Activated CD4-positive, alpha-beta T cell treated with anti-CD3 and anti-CD28 coated beads for 24 hours (primary cell): ENCODE results near the gene SREBF1.

ENCODE experiments used
- DNase-seq, 2 donors: peaks; one replicate each; pipeline ENCODE4 v3.0.0-alpha.2; 2020; ENCODE audit warnings: low read depth in 2 of 2

Gene SREBF1

DNA sequence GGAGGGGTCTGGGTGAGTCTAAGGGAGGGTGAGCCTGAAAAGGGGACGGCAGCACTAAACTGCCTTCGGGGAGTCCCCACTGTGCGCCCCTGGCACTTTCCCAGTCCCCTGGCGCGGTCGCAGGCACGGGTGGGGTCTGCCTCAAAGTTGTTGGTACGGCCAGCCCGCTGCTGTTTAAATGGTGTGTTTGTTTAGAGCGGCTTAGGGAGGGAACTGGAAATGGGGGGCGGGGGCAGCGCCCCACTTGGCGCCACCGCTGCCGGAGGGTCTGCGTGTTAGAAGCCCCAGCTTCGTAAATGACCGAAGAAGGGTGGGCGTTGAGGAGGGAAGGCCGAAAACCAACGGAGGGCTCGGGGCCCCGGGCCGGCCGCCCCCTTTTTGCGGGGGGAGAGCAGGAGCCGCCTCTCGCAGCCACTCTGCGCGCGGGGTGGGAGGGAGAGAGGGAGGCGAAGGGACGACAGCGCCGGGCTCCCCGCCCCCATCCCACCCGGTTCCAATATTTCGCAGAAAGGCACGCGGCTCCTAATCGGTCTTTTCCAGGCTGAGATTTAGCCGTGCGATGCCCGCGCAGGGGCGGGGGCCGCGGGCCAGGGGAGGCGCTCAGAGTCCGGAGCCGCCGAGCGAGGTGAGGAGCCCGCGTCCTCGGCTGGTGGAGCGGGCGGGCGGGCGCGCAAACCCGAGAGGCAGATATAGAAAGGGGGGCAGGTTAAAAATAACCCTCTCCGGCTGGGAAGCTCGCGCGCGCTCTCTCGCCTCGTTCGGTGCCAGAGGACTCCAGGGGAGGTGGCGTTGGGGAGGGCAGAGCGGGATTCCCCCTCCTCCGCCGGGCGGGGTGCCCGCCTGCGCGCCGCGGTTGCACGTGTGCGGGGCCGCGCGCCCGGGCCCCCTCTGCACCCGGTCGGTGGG lies 54.9 kb downstream of the SREBF1 start:
- no peak for DNase-seq

DNA sequence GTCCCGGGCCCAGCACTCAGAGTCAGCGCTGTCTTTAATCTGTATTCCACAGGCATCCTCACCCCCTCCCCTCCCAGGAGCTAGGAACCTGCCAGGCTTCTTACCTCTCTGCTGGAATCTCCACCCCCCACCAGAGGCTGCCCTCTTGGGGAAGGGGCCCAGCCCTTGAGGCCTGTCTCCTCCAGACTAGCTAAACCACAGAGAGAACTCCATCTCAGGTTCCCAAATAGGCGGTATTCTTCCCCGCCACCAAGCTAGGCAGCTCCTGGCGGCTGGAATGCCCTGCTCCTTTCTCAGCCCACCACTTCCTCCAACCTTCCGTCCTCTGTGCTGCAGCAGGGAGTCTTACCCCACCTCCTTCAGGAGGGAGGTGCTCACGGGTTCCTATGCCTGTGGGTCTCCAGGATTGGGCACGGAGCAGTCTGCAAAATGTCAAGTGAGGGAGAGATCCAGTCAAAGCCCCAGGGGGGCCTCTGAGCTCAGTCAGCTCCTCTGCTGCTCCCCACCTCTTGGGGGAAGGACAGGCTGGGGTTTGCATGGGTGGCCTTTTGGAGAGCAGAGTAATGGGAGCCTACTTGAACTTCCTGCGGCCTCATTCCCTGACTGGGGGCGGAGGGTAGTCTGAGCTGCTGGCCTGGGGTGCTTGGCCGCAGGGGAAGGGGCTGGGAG lies 55.7 kb downstream of the SREBF1 start:
- DNase-seq = no peak

DNA sequence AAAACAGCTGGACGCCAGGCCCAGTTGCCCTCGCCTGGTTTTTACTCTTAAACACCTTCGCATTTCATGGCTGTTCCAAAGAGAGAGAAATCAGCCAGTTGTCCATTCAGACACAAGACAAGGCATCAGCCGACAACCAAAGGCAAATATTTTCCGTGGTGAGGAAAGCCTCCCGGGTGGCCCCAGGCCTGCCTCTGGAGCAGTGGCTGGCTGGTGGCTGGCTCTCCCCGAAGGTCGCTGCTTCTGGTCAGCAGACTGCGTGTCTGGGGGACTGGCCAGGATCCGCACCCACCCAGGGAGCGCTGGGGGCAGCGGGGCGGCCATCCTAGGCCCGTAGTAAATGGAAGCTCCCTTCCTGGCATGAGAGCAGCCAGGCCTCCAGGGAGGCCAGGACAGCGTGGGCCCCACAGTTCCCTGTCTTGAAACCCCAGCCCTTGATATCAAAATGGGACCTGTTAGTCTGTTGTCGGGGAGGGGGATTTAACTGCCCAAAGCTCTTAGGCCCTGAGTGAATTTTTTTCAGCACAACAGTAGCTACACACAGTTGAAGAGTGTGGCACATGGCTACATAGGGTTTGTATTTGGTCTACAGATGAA lies 57.7 kb downstream of the SREBF1 start:
- no peak for DNase-seq

DNA sequence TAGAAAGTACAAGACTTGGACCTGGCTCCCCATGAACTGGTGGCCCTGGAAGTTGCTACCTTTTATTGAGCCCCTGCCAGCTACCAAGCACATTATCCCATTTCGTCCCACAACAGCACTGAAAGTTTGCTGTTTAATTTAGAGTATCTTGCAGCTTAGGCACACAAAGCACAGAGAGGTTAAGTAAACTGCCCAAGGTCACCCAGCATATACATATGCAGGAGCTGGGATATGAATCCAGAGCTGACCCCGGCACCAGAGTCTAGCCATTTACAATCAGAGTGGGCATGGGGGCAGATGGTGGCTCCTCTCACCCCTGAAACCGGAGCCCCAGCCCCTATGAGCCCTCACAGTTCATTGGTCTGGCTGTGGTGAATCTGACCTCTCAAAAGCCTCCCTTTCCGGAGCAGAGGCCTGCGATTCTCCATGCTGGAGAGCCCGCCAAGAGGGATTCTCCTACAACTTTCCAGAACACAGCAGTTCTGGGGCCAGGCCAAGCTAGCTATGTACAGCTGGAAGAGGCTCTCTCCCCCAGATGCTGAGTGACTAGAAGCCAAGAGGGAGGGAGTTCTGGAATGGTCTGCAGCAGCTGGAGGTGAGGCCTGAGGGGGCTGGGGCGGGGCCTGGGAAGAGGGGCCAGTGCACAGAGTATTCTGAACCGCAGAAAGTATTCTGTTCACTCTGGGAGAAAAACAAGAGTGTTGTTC lies 58.3 kb downstream of the SREBF1 start:
- DNase-seq = no peak

DNA sequence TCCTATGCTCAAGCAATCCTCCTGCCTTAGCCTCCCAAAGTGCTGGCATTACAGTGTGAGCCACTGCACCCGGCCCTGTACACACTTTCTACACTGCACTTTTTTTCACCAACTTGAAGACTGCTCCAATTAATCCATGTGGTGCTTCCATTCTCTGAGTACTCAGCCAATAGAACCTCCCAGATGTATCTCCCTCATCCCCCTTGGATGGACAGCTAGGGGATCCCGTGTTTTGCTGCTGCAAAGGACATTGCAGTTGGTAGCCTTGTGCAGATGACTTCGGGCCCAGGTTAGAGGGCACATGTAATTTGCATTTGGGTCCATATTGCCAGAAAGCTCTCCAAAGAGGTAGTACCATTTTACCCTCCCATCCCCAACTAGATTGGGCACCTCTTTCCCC lies 59.9 kb downstream of the SREBF1 start:
- no peak for DNase-seq

DNA sequence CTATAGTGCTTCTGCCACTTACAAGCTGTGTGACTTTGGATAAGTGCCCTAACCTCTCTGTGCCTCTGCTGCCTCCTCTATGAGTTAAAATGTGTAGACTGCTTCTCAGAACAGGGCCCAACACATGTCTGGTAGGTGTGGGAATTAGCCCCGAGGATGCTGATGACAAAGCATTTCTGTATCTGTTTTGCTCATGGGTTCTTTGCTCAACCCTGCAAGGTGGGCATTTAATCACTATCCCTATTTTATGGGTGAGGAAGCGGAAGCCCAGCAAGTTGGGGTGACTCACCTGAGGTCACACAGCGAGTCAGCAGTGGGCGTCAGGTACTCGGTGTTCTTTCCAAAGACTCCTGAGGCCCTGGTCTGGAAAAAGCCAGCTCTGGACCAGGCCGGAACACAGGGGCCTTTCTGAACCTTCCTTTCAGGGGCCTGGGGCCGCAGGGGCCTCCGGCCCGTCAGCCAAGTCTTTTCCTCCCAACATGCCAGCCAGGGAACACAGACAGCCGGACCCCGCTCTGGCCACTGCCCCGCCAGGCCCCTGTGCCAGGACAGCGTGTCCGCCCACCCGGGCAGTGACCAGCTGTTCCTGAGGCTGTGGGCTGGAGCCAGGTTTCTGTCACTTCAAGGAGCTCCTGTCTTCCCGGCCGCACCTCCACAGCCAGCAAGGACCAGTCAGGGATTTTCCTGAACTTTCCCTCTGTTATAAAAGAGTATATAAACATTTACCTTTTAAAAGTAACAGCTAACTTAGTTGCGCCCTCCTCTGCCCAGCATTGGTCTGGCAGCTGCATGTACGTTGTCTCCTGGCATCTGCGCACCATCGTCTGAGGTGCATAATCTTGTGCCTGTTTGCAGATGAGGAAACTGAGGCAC lies 62.5 kb downstream of the SREBF1 start:
- no peak for DNase-seq

DNA sequence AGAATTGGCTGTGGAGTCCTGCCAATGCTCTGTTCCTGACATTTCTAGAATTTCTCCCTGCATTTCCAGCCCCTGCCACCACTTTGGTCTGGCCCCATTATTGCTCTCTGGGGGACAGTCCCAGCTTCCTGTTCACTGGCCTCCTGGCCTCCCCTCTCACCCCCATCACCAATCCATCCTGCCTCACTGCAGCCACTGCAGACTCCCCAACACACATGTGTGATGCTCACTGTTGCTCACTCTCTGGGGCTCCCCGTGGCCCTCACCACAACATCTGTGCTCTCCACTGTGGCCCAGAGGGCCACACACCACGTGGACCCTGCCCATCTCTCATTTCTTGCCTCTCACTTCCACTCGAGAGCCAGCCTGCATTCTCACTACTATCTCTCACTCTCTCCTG lies 64.6 kb downstream of the SREBF1 start:
- no peak for DNase-seq

DNA sequence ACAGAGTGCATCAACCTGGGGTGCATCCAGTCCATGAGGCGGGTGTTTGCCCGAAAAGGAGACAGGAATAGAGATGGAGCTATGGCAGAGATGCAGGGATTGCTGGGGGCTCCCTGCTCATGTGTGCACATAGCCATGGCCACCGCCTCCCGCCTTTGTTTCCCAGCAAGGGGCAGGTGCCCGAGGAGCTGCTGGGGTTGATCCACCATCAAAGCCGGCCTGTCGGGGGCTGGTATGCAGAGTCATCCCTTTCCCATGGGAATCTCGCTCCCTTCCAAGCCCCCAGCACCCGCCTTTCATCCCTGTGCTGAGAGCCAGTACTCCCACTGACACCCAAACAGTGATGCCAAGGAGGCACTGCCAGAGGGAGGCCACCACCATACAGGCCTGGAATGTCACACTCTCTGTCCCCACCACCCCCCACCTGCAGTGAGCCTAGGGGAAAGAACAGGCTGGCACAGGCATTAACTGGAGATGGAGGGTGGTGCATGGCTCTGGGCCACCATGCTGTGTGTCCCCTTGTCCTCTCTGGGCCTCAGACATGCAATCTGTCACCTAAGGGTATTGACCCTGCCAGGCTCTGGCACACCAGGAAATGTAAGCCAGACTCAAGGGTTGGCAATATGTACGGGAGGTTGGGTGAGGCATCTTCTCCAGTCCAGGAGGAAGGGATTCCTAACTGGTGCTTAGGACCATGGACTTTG lies 65.1 kb downstream of the SREBF1 start:
- DNase-seq = no peak

DNA sequence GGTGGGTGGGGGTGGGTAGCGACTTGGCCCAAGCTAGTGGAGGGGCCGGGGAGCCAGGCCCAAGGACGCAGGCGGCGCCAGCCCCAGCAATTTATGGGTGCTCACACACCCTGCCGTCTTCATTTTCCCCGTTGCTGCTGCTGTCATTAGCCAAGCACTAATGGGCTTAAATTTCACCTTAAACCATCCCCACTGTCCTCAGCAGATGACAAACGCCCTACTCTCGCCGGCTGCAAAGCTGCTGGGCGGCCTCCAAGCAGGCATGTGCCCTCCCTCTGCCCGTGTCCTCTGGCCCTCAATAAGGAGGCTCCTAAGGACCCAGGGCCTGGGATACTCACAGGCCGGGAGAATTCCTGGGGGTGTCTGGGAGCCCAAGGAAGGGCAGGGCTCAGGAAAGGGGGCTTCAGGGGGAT lies 66.1 kb downstream of the SREBF1 start:
- DNase-seq = no peak

DNA sequence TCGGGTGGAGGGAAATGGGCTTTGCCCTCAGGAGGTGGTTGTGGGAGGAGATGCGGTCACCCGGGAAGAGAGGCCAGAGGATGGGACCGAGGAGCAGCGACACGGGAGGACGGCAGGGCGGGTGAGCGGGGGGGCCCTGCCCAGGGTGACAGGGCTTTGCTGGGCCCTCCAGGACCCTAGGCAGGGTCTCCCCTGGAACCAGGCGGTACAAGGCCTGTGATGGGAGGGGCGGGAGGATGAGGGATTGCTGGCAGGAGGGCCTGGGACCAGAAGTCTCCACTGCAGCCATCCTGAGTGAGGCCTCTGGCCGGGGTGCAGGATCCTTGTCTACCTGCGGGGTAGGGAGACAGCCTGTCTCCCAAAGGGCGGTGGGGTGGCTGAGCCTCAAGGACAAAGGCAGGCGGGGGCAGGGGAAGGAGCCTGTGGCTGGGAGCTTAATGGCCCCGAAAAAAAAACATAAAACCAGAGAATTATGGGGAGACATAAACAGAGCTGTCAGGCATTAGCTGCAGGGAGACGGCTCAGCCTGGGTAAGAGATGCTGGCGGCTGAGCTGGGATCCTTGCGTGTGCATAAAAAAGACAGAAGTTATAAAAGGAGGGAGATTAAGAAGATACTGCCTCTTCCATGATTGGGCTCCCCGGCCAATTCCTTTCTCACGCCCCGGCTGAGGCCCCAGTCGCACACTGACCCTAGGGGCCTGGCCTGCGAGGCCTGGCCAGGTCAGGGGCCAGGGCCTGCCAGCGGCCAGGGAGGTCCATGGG lies 66.7 kb downstream of the SREBF1 start:
- DNase-seq = no peak

DNA sequence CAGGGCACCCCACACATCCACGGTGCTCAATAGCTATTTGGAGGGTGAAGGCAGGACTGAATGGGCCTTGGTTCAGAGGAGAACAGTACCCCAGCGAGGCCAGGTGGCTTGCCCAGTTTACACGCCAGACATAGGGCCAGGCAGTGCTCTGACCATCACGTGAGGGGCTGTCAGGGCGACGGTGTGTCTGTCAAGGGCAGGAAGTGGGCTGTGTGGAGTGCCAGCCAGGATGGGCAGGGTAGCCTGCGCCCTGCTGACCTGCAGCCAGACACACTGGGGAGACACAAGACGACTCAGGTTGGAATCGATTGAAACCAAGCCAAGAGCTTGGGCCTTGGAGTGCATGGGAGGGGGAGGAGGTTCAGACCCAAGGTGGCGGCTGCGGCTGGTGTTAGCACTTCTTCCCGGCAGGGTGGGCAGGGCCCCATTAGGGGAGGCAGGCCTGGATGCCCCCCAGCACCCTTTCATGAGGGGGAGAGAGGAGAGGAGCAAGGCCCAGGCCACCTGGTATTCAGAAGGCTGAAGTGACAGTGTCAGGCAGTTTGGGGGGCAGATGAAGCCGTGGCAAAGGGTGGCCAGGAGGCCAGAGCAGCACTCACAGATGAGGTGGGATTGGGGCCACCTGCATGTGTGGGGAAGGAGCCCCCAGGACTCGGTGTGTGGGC lies 68.2 kb downstream of the SREBF1 start:
- DNase-seq = no peak

DNA sequence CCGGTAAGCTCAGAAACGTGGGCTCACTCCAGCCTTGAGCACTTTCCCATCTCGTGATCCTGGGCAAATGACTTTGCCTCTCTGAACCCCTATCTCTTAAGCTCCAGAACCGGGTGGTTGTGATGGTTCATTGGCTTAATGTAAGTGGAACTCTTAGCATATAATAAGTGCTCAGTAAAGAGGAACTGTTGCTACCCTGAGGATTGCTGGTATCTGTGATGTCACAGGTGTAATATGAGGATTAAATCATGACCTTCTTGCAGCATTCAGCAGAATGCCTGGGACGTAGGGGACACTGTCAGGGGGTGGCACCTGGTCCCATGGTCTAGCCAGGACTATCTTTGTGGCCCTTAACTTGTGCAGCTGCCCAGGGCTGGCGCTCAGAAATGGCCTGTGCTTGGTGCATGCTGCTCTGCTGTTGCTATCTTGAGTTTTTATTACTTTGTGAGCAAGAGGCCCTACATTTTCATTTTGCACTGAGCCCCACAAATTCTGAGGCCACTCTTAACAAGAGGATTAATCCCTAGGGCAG lies 68.8 kb downstream of the SREBF1 start:
- no peak for DNase-seq

DNA sequence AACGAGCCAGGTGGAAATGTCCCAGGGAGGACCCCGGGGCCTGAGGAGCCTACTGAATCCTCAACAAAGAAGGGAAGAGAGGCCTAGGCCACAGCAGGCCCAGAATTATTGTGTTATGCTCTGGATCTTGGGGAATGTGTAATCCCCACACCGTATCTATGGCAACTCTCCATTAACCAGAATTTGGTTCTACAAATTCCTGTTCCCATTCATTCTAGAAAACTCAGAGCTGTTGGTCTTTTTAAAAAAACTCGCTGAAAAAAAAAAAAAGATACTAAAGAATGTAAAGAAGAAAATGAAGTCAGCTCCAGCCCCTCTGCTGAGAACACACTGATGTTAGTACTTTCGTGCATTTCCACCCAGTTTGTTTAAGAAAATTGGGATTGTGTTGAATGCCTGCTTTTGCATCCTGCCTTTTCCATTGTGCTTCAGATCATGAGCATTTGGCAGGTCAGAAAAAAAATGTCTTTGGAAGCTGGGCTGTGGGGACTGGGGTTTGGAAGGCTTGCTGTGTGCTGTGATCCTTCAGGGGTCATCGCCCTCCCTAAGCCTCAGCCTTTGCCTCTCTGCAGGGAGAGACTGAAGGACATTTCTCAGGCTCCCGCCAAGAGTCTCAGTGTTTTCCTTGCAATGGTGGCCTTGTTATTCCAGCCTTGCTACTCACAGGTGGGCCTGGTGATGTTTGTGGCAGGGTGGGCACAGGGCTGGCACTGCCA lies 69.5 kb downstream of the SREBF1 start:
- DNase-seq = no peak

DNA sequence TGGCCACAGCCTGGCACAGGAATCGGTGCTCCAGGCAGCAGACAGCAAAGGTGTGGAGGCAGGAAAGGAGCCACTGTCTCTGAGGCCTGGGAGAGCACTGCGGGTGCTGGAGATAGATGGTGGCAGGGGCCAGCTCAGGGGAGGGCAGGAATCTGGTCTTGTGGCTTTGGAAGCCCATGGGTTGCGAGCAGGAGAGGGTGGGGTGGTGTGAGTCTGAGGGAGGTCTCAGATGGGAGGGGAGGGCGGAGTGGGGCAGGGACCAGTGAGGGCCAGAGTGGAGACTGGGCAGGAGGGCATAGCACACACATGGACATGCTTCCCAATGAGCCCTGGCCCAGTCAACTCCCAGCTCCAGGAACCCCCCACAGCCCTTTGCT lies 70.1 kb downstream of the SREBF1 start:
- no peak for DNase-seq

DNA sequence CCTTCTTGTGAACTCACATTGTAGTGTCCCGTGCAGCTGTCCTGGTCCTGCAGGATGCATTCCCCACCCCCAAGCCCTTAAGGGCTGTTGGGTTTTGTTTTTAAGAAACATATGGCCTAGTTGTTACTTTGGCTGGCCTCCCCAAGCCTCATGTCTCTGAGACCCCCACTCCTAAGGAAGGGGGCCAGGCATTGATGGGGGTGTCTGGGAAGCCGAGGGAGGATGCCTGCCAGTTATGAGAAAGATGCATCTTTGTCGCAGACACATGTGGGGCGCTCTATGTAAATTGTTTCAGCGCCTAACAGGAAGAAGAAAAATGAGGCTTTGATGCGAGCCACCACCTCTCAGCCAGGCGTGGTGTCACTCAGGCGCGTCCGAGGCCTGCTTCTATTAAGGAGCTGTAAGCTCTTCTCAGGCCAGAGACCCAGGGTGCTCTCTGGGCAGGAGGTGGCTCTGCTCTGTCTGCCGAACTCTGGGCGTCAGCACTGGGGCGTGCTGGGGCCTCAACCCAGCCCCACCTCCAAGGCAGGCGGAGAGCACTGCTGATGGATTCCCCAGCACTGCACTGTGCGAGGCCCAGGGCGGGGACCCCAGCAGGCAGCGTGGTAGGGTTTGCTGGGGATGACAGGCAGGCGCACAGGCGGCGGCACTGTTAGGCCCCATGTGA lies 70.6 kb downstream of the SREBF1 start:
- DNase-seq = no peak

DNA sequence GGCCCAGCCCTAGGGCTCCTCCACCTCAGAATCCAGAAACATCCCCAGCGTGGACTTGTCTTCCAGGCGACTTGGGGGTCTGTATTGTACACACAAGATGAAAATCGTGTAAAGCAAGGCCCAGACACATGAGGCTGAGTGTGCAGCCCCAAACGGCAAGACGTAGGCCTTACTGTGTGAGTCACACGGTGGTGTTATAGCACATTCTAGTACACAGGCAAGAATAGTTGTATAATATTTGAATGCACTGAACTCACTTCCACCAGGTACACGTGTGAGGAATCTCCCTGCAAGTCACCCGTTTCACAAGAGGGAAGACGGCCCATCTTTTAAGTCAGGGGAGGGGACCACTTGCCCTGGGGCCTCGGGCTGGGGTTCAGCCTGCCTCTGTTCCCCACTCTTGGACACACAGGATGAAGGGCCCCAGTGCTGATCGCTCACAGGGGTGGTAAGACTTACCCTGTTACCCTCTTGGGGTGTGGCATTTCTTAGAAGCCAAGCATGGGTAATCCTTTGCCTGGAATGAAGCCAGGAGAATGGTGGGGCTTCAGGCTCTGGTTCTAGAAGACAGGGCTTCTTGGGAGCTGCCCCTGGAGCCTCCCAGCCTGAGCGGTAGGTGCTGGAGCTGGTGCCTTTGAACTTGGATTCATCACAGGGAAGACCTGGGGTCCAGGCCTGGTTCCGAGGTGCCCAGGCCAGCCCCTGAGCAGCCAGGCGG lies 71.3 kb downstream of the SREBF1 start:
- DNase-seq = no peak

DNA sequence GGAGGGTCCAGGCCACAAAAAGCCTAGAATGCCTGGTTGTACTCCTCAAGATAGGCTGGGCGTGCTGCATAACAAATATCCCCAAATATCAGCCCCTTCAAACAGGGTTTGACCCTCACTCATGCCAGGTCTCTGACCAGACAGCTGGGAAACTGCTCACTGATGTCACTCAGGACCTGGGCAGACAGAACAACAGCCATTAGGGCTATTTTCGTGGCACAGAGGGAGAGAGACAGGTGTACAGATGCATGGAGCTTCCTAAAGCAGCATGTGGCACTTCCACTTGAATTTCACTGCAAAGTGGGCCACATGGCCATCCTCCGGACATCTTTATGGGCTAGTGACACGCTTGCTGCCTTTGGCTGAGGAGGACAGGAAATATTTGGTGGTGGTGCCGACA lies 73.1 kb downstream of the SREBF1 start:
- DNase-seq = no peak
